Stomach (tissue), 9 donors: ENCODE results near the gene PRMT3. TPM values are rescaled to one million over a fixed set of nuclear protein-coding genes. Genes with fewer than 3 reads are reported as not detected.

Source experiments
- DNase-seq, 2 donors: peaks; one replicate each; pipeline versions ENCODE4 v3.0.0 to v3.0.0-alpha.2; 2013 to 2019
- H3K27ac ChIP-seq, 5 donors: fragments of 200-600 bp in 4 of 5; sonication (generic) in 4 of 5; one replicate each; pipeline ENCODE4 v1.5.1; 2013 to 2019; ENCODE audit warnings: mild to moderate bottlenecking in 1 of 5, moderate library complexity in 1 of 5
- H3K27me3 ChIP-seq, 3 donors: fragments of 200-600 bp; sonication (generic); one replicate each; pipeline ENCODE4 v1.5.1; 2017 to 2019; ENCODE audit warnings: mixed run types in 1 of 3
- H3K36me3 ChIP-seq, 4 donors: fragments of 200-600 bp; sonication (generic); 1 replicate in 3 of 4; 2 replicates in 1 of 4; pipeline ENCODE4 v1.5.1; 2016 to 2019
- H3K4me1 ChIP-seq, 4 donors: fragments of 200-600 bp; sonication (generic); one replicate each; pipeline ENCODE4 v1.5.1; 2016 to 2019
- H3K4me3 ChIP-seq, 4 donors: fragments of 200-600 bp; sonication (generic) in 3 of 4; one replicate each; pipeline ENCODE4 v1.5.1; 2016 to 2019; ENCODE audit warnings: mild to moderate bottlenecking in 1 of 4
- H3K9me3 ChIP-seq, 4 donors: fragments of 200-600 bp; sonication (generic); one replicate each; pipeline ENCODE4 v1.5.1; 2016 to 2019
- CTCF ChIP-seq, 7 experiments: fragments of 450-650 bp in 4 of 7; fragments of 200-600 bp in 3 of 7; sonication (generic) in 3 of 7; IDR thresholded peaks; one replicate each; pipeline ENCODE4 v1.5.1; 2016 to 2019; ENCODE audit warnings: antibody characterized with exemption in 7 of 7, control low read depth in 2 of 7, mild to moderate bottlenecking in 1 of 7
- EP300 ChIP-seq: sonication (generic); formaldehyde crosslinking; IDR thresholded peaks from one replicate; pipeline ENCODE4 v1.6.1; 2017; ENCODE audit warnings: antibody characterized with exemption
- POLR2A ChIP-seq, 4 donors: fragments of 450-650 bp; IDR thresholded peaks; one replicate each; pipeline ENCODE4 v1.6.1; 2016; ENCODE audit warnings: antibody characterized with exemption in 4 of 4, control low read depth in 2 of 4, mild to moderate bottlenecking in 1 of 4, moderate library complexity in 1 of 4
- POLR2AphosphoS5 ChIP-seq, 3 donors: sonication (generic); formaldehyde crosslinking; IDR thresholded peaks; one replicate each; pipeline ENCODE4 v1.6.1; 2016; ENCODE audit warnings: antibody characterized with exemption in 3 of 3
- WGBS, 5 donors: extraction: QIAGEN DNeasy Blood & Tissue Kit in 3 of 5; methylation state at CpG; one replicate each; pipeline versions ENCODE4 v1.1.5 to v1.1.7; 2013 to 2018; 5-methylcytosine and 5-hydroxymethylcytosine counted together
- intact Hi-C: fragments of 100-400 bp; cut with DNase I; formaldehyde crosslinking; loops from one replicate; pipeline ENCODE4 v1.15.1; 2023; ENCODE audit warnings: low total_unique reads
- polyA plus RNA-seq, 3 donors: library from polyadenylated mRNA; stranded (reverse); fragments of 200-250 nt; gene quantifications; one replicate each; pipeline ENCODE4 v1.2.3, GENCODE V29; 2013
- total RNA-seq, 5 donors: library from RNA; depleted of rRNA; stranded (reverse); fragments of >200 nt; gene quantifications; one replicate each; pipeline versions ENCODE4 v1.1.0 to v1.2.3, GENCODE V29; 2014 to 2016
- donor health status: healthy with polysubstance abuse.
- donor health status: Bipolar disorder and iron deficiency.
- donor health status: healthy.

Gene PRMT3
- total and polyA plus RNA-seq, 8 donors, result 4.7 to 54.5 (median 9.7) TPM

GRCh38 chr11:20457001-20457799 lies 69.7 kb downstream of the PRMT3 start:
- Histone ChIP-seq H3K4me3 (no peak overlapping the region), H3K27ac (no peak overlapping the region), H3K27me3 (no peaks in the 10 kb centered on the region), H3K4me1 (no peaks in the 10 kb centered on the region), H3K9me3 (no peaks in the 10 kb centered on the region), H3K36me3 (peaks cover 2 to 16% (median 14%) of the 10 kb centered on the region in 4 donors)
- TF ChIP-seq POLR2A (IDR thresholded peaks at IDR 0.05) (no peak), CTCF (IDR thresholded peaks at IDR 0.05) (no peak), EP300 (no peak), POLR2AphosphoS5 (IDR thresholded peaks at IDR 0.05) (no peak)
- WGBS, 5 donors, result 89 to 97% (median 96%) methylated on average over 4 of the region's 4 CpGs
- intact Hi-C loops, result no loop called here
- DNase-seq, result no peak

GRCh38 chr11:20457934-20458680 lies 70.6 kb downstream of the PRMT3 start:
- Histone ChIP-seq H3K4me1 (no peaks in the 10 kb centered on the region), H3K9me3 (no peaks in the 10 kb centered on the region), H3K36me3 (peaks cover 6 to 23% (median 14%) of the 10 kb centered on the region in 4 donors), H3K27me3 (no peaks in the 10 kb centered on the region), H3K4me3 (no peak overlapping the region), H3K27ac (no peak overlapping the region)
- no peak for TF ChIP-seq POLR2AphosphoS5 (IDR thresholded peaks at IDR 0.05)
- TF ChIP-seq CTCF (IDR thresholded peaks at IDR 0.05), result no peak
- no peak for TF ChIP-seq POLR2A (IDR thresholded peaks at IDR 0.05)
- TF ChIP-seq EP300, result no peak
- intact Hi-C loops, result no loop called here
- no peak for DNase-seq
- 83 to 97% (median 85%) methylated on average over 3 of the region's 3 CpGs for WGBS, 5 donors

- intact Hi-C loops, result no loop called here
- Histone ChIP-seq H3K36me3 (peaks cover 6 to 14% (median 10%) of the 10 kb centered on the region in 4 donors), H3K27me3 (no peaks in the 10 kb centered on the region), H3K4me3 (no peak overlapping the region), H3K27ac (no peak overlapping the region), H3K9me3 (no peaks in the 10 kb centered on the region), H3K4me1 (no peaks in the 10 kb centered on the region)
- WGBS, 5 donors, result 52 to 71% (median 65%) methylated on average over 1 of the region's 1 CpG
- no peak for DNase-seq
- TF ChIP-seq POLR2AphosphoS5 (IDR thresholded peaks at IDR 0.05) (no peak), CTCF (IDR thresholded peaks at IDR 0.05) (no peak), EP300 (no peak), POLR2A (IDR thresholded peaks at IDR 0.05) (no peak)
Observed at GRCh38 chr11:20458905-20459632, 71.6 kb downstream of the PRMT3 start.

GRCh38 chr11:20459865-20460264 lies 72.3 kb downstream of the PRMT3 start:
- WGBS, 5 donors, result 34 to 50% (median 40%) methylated on average over 5 of the region's 5 CpGs
- H3K4me3 ChIP-seq, result no peak overlapping the region
- DNase-seq, result no peak
- H3K4me1 ChIP-seq, result no peaks in the 10 kb centered on the region
- no peaks in the 10 kb centered on the region for H3K27me3 ChIP-seq
- H3K36me3 ChIP-seq, result peaks cover 6 to 19% (median 12%) of the 10 kb centered on the region in 4 donors
- TF ChIP-seq POLR2AphosphoS5 (IDR thresholded peaks at IDR 0.05) (no peak), EP300 (no peak), CTCF (IDR thresholded peaks at IDR 0.05) (no peak), POLR2A (IDR thresholded peaks at IDR 0.05) (no peak)
- H3K9me3 ChIP-seq, result no peaks in the 10 kb centered on the region
- no peak overlapping the region for H3K27ac ChIP-seq
- intact Hi-C loops, result no loop called here
